ENCODE measurements around the gene TBC1D10A. TPM values are rescaled to one million over a fixed set of nuclear protein-coding genes. Genes with fewer than 3 reads are reported as not detected.

TBC1D10A gene
- total RNA-seq, 2 donors from 2014 or later: 31.5 to 54.2 TPM

- Histone ChIP-seq H3K9me3 (no peaks in the 10 kb centered on the region), H3K36me3 (no peaks in the 10 kb centered on the region), H3K4me1 (ENCODE audit: control insufficient read depth in 1 of 2, low read depth in 2 of 2) (peaks cover 2 to 7% of the 10 kb centered on the region in 2 donors), H3K4me3 (no peak overlapping the region), H3K27ac (no peak overlapping the region), H3K27me3 (replicated peaks; ENCODE audit: insufficient read depth) (no peaks in the 10 kb centered on the region)
- DNase-seq (ENCODE audit: low spot score) (no peak), ATAC-seq (ENCODE audit: insufficient number of reproducible peaks, low FRiP score, low read depth) (no peak)
- TF ChIP-seq, protein P1, sequence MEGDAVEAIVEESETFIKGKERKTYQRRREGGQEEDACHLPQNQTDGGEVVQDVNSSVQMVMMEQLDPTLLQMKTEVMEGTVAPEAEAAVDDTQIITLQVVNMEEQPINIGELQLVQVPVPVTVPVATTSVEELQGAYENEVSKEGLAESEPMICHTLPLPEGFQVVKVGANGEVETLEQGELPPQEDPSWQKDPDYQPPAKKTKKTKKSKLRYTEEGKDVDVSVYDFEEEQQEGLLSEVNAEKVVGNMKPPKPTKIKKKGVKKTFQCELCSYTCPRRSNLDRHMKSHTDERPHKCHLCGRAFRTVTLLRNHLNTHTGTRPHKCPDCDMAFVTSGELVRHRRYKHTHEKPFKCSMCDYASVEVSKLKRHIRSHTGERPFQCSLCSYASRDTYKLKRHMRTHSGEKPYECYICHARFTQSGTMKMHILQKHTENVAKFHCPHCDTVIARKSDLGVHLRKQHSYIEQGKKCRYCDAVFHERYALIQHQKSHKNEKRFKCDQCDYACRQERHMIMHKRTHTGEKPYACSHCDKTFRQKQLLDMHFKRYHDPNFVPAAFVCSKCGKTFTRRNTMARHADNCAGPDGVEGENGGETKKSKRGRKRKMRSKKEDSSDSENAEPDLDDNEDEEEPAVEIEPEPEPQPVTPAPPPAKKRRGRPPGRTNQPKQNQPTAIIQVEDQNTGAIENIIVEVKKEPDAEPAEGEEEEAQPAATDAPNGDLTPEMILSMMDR (IDR thresholded peaks at IDR 0.05): no peak
Observed at GRCh38 chr22:30260276-30260675, 66.5 kb downstream of the TBC1D10A start.

- Histone ChIP-seq H3K27ac (no peak overlapping the region), H3K9me3 (no peaks in the 10 kb centered on the region), H3K36me3 (no peaks in the 10 kb centered on the region), H3K4me1 (ENCODE audit: control insufficient read depth in 1 of 2, low read depth in 2 of 2) (peaks cover 2 to 22% of the 10 kb centered on the region in 2 donors), H3K4me3 (no peak overlapping the region), H3K27me3 (replicated peaks; ENCODE audit: insufficient read depth) (no peaks in the 10 kb centered on the region)
- TF ChIP-seq, protein P1 (IDR thresholded peaks at IDR 0.05): no peak
- no peak for ATAC-seq (ENCODE audit: insufficient number of reproducible peaks, low FRiP score, low read depth)
- no peak for DNase-seq (ENCODE audit: low spot score)
Observed at GRCh38 chr22:30254314-30254713, 72.4 kb downstream of the TBC1D10A start.

GRCh38 chr22:30253205-30253852 lies 73.4 kb downstream of the TBC1D10A start:
- no peak overlapping the region for H3K27ac ChIP-seq
- ATAC-seq (ENCODE audit: insufficient number of reproducible peaks, low FRiP score, low read depth): no peak
- no peaks in the 10 kb centered on the region for H3K27me3 ChIP-seq (replicated peaks; ENCODE audit: insufficient read depth)
- DNase-seq (ENCODE audit: low spot score): no peak
- no peaks in the 10 kb centered on the region for H3K36me3 ChIP-seq
- peak overlapping the region; percentile 41 for H3K4me3 ChIP-seq
- peaks cover 2 to 22% of the 10 kb centered on the region in 2 donors for H3K4me1 ChIP-seq (ENCODE audit: control insufficient read depth in 1 of 2, low read depth in 2 of 2)
- TF ChIP-seq, protein P1 (IDR thresholded peaks at IDR 0.05): no peak
- H3K9me3 ChIP-seq: no peaks in the 10 kb centered on the region

DNA sequence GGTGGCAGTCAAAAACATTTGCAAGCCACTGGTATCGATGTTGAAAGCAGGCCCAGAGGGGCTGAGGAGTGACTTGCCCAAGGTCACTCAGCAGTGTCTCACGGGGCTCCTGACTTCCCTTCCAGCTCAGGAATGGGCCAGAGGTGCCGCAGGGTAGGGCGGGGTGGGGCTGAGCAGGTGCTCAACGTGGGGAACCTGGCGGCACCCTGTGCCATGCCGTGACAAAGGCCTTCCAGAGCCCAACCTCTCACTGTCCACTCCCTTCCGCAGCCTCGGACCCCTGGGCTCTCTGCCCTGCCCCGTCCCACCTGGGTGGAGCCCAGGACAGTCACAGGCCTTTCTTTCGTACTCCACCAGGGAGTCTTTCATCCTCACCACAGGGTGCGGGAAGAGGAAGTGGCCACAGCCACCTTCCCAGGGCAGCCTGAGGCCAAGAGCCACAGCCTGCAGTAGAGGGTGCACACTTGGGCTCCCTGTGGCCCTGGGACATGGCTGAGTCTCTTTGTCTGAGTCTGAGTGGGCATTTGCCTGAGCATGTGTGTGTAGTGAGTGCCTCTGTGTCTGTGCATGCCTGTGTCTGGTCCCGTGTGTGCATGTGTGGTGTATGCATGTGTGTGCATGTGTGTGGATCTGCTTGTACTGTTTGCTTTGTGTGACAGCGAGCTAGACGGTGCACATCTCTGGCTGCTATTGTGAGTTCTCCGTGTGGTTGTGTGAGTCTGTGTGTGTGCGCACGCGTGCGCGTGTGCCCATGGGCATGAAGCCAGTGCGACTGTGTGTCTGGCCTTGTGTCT lies 74.1 kb downstream of the TBC1D10A start:
- Histone ChIP-seq H3K36me3 (no peaks in the 10 kb centered on the region), H3K27me3 (replicated peaks; ENCODE audit: insufficient read depth) (no peaks in the 10 kb centered on the region), H3K4me3 (peak overlapping the region; percentile 41), H3K27ac (no peak overlapping the region), H3K9me3 (no peaks in the 10 kb centered on the region), H3K4me1 (ENCODE audit: control insufficient read depth in 1 of 2, low read depth in 2 of 2) (peaks cover 2 to 22% of the 10 kb centered on the region in 2 donors)
- no peak for DNase-seq (ENCODE audit: low spot score)
- TF ChIP-seq, protein P1 (IDR thresholded peaks at IDR 0.05): no peak
- ATAC-seq (ENCODE audit: insufficient number of reproducible peaks, low FRiP score, low read depth): no peak

GRCh38 chr22:30251711-30252110 lies 75.0 kb downstream of the TBC1D10A start:
- Histone ChIP-seq H3K4me1 (ENCODE audit: control insufficient read depth in 1 of 2, low read depth in 2 of 2) (peaks cover 5 to 26% of the 10 kb centered on the region in 2 donors), H3K27me3 (replicated peaks; ENCODE audit: insufficient read depth) (no peaks in the 10 kb centered on the region), H3K36me3 (no peaks in the 10 kb centered on the region), H3K9me3 (no peaks in the 10 kb centered on the region), H3K27ac (no peak overlapping the region), H3K4me3 (no peak overlapping the region)
- ATAC-seq (ENCODE audit: insufficient number of reproducible peaks, low FRiP score, low read depth) (no peak), DNase-seq (ENCODE audit: low spot score) (no peak)
- TF ChIP-seq, protein P1 (IDR thresholded peaks at IDR 0.05): no peak
